Esophagus squamous epithelium (tissue), 5 donors: Measurements from ENCODE around the gene SUN3. TPM values are rescaled to one million over a fixed set of nuclear protein-coding genes. Genes with fewer than 3 reads are reported as not detected.
"Not testable (repeated sequence)": the region's sequence is repeated elsewhere in the genome, so short reads cannot be mapped to it uniquely, and the experiment has no call there.

ENCODE experiments used
- DNase-seq: peaks from one replicate; lab custom pipeline; 2025; lab: John Stamatoyannopoulos, UW
- H3K27ac ChIP-seq, 4 donors: fragments of 200-600 bp; sonication (generic); one replicate each; pipeline ENCODE4 v1.5.1; 2016 to 2019; ENCODE audit warnings: mild to moderate bottlenecking in 1 of 4
- H3K27me3 ChIP-seq, 4 donors: fragments of 200-600 bp; sonication (generic); 1 replicate in 3 of 4; 2 replicates in 1 of 4; pipeline versions ENCODE4 v1.5.1 to v1.6.0; 2017 to 2021; ENCODE audit warnings: antibody characterized with exemption in 1 of 4
- H3K36me3 ChIP-seq, 3 donors: fragments of 200-600 bp; sonication (generic); one replicate each; pipeline ENCODE4 v1.5.1; 2016 to 2019
- H3K4me1 ChIP-seq, 3 donors: fragments of 200-600 bp; sonication (generic); one replicate each; pipeline ENCODE4 v1.5.1; 2017 to 2019
- H3K4me3 ChIP-seq, 4 donors: fragments of 200-600 bp; sonication (generic); 1 replicate in 3 of 4; 2 replicates in 1 of 4; pipeline ENCODE4 v1.5.1; 2016 to 2019; ENCODE audit warnings: mild to moderate bottlenecking in 2 of 4, moderate library complexity in 1 of 4
- H3K9me3 ChIP-seq, 3 donors: fragments of 200-600 bp; sonication (generic); one replicate each; pipeline ENCODE4 v1.5.1; 2016 to 2019
- POLR2A ChIP-seq, 4 donors: fragments of 450-650 bp; IDR thresholded peaks; one replicate each; pipeline ENCODE4 v1.6.1; 2017; ENCODE audit warnings: antibody characterized with exemption in 4 of 4, mild to moderate bottlenecking in 4 of 4, moderate library complexity in 3 of 4
- WGBS, 2 donors: methylation state at CpG; one replicate each; pipeline ENCODE4 v1.1.5; 2018; 5-methylcytosine and 5-hydroxymethylcytosine counted together
- intact Hi-C: fragments of 100-400 bp; cut with DNase I; formaldehyde crosslinking; loops from one replicate; pipeline ENCODE4 v1.15.0; 2022
- total RNA-seq, 4 donors: library from RNA; depleted of rRNA; stranded (reverse); fragments of >200 nt; gene quantifications; one replicate each; pipeline ENCODE4 v1.1.0, GENCODE V29; 2016
- TF ChIP-seq, protein P1 (sequence below), 6 experiments: fragments of 450-650 bp in 4 of 6; fragments of 200-600 bp in 2 of 6; sonication (generic) in 2 of 6; IDR thresholded peaks; one replicate each; pipeline ENCODE4 v1.5.1; 2016 to 2019; ENCODE audit warnings: antibody characterized with exemption in 6 of 6, mild to moderate bottlenecking in 4 of 6, moderate library complexity in 4 of 6
- donor health status: DM: yes; HTN: yes; CAD: no.

The SUN3 gene
- total RNA-seq, 4 donors from 2014 or later = not detected

DNA sequence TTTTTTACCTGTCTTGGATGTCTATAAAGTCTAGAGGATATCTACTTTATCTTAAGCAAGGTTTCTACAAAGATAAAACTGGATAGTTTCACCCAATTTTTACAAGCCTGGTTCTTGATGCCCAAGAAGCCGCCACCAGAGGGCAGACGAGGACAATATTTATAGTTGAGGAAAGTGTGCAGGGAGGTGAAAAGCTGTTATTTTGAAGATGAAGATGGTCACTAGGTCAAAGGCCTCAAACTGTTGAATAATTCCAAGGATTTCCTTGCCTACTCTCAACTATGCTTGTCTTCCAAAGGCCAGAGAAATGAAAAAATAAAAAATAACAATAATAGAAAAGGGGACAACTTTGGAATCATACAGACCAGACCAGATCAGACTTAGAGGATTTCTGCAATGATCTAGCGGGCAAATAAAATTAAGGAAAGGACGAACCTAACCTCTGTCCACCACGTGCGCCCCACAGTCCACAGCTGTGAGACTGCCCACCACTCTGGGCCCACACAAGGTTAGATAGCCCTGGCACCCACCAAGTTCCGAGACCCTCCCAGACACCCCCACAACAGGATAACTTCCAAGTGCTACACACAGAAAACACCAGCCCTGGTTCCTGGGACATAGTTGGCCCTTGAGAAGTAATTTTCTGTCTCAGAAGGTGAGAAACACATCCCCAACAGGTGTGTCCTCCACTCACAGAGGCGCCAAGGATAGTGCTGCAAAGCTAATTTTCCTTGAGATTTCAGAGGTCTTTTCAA, 83.5 kb downstream of the SUN3 start:
- TF ChIP-seq, protein P1, sequence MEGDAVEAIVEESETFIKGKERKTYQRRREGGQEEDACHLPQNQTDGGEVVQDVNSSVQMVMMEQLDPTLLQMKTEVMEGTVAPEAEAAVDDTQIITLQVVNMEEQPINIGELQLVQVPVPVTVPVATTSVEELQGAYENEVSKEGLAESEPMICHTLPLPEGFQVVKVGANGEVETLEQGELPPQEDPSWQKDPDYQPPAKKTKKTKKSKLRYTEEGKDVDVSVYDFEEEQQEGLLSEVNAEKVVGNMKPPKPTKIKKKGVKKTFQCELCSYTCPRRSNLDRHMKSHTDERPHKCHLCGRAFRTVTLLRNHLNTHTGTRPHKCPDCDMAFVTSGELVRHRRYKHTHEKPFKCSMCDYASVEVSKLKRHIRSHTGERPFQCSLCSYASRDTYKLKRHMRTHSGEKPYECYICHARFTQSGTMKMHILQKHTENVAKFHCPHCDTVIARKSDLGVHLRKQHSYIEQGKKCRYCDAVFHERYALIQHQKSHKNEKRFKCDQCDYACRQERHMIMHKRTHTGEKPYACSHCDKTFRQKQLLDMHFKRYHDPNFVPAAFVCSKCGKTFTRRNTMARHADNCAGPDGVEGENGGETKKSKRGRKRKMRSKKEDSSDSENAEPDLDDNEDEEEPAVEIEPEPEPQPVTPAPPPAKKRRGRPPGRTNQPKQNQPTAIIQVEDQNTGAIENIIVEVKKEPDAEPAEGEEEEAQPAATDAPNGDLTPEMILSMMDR (IDR thresholded peaks at IDR 0.05) = peak; percentile 54 to 83 (median 76)
- no peak for TF ChIP-seq POLR2A (IDR thresholded peaks at IDR 0.05)
- H3K27ac ChIP-seq = no peak overlapping the region

GRCh38 chr7:47944536-47945260, 84.2 kb downstream of the SUN3 start:
- no peak for TF ChIP-seq POLR2A (IDR thresholded peaks at IDR 0.05)
- TF ChIP-seq, protein P1 (IDR thresholded peaks at IDR 0.05) = no peak
- no peak for DNase-seq
- 62 to 81% methylated on average over 7 to 11 of the region's 12 CpGs for WGBS, 2 donors

More for the DNA sequence above, 83.5 kb downstream of the SUN3 start:
- no peak for DNase-seq
- no peaks in the 10 kb centered on the region for H3K36me3 ChIP-seq
- intact Hi-C loops = loop anchor here (5.0 kb wide), 1 partner anchor 167 kb away; no protein-coding TSS in a partner anchor
- no peak overlapping the region for H3K4me3 ChIP-seq
- 28 to 39% methylated on average over 8 of the region's 8 CpGs for WGBS, 2 donors
- H3K9me3 ChIP-seq = no peaks in the 10 kb centered on the region
- H3K27me3 ChIP-seq = no peaks in the 10 kb centered on the region
- H3K4me1 ChIP-seq = peaks cover 0 to 26% (median 9%) of the 10 kb centered on the region in 3 donors

GRCh38 chr7:47943676-47944474, 85.0 kb downstream of the SUN3 start:
- no peaks in the 10 kb centered on the region for H3K27me3 ChIP-seq
- TF ChIP-seq, protein P1 (IDR thresholded peaks at IDR 0.05) = no peak
- TF ChIP-seq POLR2A (IDR thresholded peaks at IDR 0.05) = no peak
- H3K4me3 ChIP-seq = no peak overlapping the region
- intact Hi-C loops = no loop called here
- 84 to 86% methylated on average over 8 of the region's 8 CpGs for WGBS, 2 donors
- H3K9me3 ChIP-seq = no peaks in the 10 kb centered on the region
- H3K4me1 ChIP-seq = peaks cover 0 to 19% (median 9%) of the 10 kb centered on the region in 3 donors
- no peak overlapping the region for H3K27ac ChIP-seq
- DNase-seq = no peak
- H3K36me3 ChIP-seq = no peaks in the 10 kb centered on the region

More at GRCh38 chr7:47944536-47945260, 84.2 kb downstream of the SUN3 start:
- no peak overlapping the region for H3K4me3 ChIP-seq
- no peak overlapping the region for H3K27ac ChIP-seq
- H3K36me3 ChIP-seq = no peaks in the 10 kb centered on the region
- peaks cover 0 to 19% (median 9%) of the 10 kb centered on the region in 3 donors for H3K4me1 ChIP-seq
- H3K27me3 ChIP-seq = no peaks in the 10 kb centered on the region
- intact Hi-C loops = loop anchor here (5.0 kb wide), 1 partner anchor 168 kb away; no protein-coding TSS in a partner anchor
- H3K9me3 ChIP-seq = no peaks in the 10 kb centered on the region

- 71 to 95% methylated on average over 3 to 9 of the region's 10 CpGs for WGBS, 2 donors
- Histone ChIP-seq H3K4me1 (peaks cover 0 to 17% (median 9%) of the 10 kb centered on the region in 3 donors), H3K27ac (peak overlapping the region in 1 of 4 donors; percentile 78)
- DNase-seq, H3K36me3 ChIP-seq, H3K27me3 ChIP-seq, H3K9me3 ChIP-seq, H3K4me3 ChIP-seq, intact Hi-C loops: not testable (repeated sequence)
Observed at GRCh38 chr7:47942651-47943050, 86.3 kb downstream of the SUN3 start.

- Histone ChIP-seq H3K27me3 (no peaks in the 10 kb centered on the region), H3K4me3 (no peak overlapping the region), H3K4me1 (peaks cover 0 to 12% (median 9%) of the 10 kb centered on the region in 3 donors), H3K27ac (peak overlapping the region in 2 of 4 donors; percentile 54 to 78), H3K9me3 (no peaks in the 10 kb centered on the region), H3K36me3 (no peaks in the 10 kb centered on the region)
- 74% methylated on average over 10 of the region's 10 CpGs for WGBS, 2 donors
- intact Hi-C loops = no loop called here
- TF ChIP-seq, protein P1 (IDR thresholded peaks at IDR 0.05) = no peak
- TF ChIP-seq POLR2A (IDR thresholded peaks at IDR 0.05) = no peak
- DNase-seq = no peak
Observed at GRCh38 chr7:47942132-47942531, 86.8 kb downstream of the SUN3 start.
